Middle frontal gyrus (tissue), 1 donor: Measurements from ENCODE around the gene ERBB2.
"Not testable (repeated sequence)": the region's sequence is repeated elsewhere in the genome, so short reads cannot be mapped to it uniquely, and the experiment has no call there.

Experiments
- DNase-seq: peaks from one replicate; pipeline ENCODE4 v3.0.0-alpha.2; 2015; ENCODE audit warnings: low spot score; ENCODE audit errors: extremely low spot score

The ERBB2 gene

DNA sequence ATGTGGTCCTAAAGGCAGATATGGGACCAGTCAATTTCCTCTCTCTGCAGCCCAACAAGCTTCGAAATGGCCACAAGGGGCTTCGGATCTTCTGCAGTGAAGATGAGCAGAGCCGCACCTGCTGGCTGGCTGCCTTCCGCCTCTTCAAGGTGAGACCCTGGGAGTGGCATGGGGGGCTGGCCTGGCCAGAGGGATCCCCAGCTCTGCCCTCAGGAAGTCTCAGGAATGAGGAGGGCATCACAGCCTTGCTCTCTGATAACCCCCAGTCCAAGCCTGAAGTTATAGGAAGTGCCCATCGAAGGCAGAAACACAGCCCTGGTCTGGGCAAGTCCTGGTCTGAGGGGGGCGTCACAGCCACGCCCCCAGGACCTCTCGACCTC lies 45.0 kb downstream of the ERBB2 start:
- no peak for DNase-seq

DNA sequence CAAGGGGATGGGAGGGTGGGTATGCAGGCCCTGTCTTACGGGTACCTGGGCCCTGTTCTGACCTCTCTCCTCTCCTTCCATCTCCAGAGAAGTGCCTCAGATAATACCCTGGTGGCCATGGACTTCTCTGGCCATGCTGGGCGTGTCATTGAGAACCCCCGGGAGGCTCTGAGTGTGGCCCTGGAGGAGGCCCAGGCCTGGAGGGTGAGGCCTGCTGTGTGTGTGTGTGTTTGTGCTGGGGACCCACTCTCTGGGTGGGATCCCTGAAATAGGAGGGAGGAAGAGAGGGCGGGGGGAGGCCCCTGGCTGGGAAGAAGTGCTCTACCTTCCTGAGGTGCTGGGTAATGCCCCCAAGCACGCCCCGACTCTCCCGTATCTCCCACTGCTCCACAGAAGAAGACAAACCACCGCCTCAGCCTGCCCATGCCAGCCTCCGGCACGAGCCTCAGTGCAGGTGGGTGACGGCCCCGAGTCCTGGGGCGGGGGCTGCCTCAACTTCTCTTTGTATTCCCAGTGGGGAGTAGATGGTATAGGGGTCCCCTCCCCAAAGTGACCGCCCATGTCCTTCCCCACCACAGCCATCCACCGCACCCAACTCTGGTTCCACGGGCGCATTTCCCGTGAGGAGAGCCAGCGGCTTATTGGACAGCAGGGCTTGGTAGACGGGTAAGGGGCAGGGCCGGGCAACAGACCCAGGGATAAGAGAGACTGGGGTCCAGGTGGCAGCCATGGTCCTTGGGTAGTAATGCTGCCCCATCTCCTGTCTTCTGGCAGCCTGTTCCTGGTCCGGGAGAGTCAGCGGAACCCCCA lies 45.7 kb downstream of the ERBB2 start:
- DNase-seq: no peak

DNA sequence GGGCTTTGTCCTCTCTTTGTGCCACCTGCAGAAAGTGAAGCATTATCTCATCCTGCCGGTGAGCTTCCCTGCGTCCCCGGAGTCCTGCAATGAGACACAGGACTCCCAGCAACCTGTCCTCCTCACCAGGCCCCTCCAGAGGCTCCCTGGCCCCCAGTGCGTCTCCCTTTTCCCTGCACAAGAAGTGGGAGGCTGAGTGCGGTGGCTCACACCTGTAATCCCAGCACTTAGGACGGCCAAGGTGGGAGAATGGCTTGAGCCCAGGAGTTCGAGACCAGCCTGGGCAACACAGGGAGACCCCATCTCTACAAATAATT lies 46.2 kb downstream of the ERBB2 start:
- no peak for DNase-seq

DNA sequence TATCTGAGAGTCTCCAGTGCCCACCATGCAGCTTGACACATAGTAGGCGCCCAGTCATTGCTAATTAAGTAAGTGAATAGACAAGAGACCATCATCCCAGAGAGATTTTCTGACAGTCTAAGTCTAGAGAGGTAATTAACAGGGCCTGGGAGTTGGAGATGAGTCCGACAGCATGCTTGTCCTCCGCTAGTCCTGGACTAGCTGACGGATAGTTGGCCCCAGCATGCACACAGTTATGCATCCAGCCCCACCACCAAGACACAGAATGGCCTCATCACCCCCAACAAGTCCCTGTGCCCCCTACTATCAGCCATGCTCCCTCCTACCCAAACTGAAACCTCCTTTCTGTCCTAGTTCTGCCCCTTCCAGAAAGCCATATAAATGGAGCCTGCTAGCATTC lies 47.9 kb downstream of the ERBB2 start:
- no peak for DNase-seq

DNA sequence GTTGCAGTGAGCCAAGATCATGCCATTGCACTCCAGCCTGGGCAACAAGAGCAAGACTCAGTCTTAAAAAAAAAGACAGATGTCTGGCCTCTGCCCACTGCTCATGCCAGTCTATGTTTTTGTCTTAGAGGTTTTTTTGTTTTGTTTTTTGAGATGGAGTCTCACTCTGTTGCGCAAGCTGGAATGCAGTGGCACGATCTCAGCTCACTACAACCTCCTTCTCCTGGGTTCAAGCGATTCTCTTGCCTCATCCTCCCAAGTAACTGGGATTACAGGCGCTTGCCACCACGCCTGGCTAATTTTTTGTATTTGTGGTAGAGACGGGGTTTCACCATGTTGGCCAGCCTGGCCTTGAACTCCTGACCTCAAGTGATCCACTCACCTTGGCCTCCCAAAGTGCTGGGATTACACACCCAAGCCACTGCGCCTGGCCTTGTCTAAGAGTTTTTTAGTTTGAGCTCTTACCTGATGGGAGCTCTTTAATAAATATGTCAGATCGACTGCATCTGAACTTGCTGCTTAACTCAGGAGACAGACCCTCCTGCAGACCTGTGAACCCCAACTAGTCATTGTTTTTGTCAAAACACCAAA lies 48.7 kb downstream of the ERBB2 start:
- DNase-seq: not testable (repeated sequence)

DNA sequence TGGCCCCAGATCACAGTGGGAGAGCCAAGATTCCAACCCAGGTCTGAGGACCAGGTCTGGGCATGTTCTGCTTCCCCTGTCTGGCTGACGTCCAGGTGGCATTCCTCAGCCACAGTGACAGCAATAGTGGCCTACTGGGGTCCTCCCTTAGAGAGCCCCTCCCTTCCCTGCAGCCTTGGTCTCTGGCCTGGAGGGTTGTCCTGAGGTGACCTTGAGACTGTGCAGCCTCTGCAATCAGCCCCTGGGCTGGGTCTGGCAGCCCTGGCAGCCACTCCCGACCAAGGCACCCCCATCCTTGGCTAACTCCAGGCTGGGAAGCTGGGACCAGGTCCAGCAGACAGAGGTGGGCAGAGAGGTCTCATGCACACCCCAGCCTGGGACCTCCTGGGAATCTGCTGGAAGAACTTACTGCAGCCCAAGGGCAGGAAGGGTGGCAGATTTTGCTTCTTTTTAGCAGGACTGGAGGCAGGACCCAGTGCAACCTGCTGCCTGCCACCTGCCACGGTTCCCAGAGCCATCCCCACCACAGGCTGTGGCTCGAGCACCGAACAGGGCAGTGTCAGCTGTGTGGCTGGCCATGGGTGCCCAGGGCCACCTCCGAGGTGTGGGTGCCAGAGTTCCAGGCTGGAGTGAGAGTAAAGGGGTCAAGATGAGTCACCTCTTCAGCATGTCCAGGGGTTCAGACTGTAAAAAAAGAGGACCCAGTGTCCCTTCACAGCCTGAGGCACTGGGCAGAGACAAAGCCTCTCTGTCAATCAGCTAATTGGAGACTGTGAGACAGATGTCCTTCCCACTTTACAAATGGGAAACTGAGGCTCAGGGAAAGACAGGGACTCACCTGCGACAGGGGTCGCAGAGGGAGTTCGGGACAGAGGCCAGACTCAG lies 50.5 kb downstream of the ERBB2 start:
- no peak for DNase-seq

DNA sequence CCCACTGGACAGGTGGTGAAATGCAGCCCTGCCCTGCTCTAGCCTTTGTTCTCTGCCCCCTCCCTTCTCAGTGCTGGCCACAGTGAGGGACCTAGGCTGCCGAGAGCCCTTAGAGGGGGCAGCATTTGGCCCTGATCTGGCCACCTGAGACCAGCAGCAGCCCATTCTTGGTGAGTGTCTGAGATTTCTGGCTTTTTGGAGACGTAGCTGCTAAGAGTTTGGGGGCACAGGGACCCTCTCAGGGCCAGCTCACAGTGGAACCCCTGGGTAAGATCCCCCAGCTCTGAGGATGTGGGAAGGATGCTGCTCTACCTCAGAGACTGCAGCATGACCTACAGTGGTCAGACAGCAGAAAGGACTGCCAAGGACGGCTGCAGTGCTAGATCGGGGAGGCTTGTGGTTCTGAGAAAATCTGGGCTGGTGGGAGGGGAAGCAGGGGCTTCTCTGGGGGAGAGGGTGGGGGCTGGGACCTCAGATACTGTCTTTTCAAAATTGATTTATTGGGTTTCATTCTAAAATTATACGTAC lies 51.2 kb downstream of the ERBB2 start:
- no peak for DNase-seq

DNA sequence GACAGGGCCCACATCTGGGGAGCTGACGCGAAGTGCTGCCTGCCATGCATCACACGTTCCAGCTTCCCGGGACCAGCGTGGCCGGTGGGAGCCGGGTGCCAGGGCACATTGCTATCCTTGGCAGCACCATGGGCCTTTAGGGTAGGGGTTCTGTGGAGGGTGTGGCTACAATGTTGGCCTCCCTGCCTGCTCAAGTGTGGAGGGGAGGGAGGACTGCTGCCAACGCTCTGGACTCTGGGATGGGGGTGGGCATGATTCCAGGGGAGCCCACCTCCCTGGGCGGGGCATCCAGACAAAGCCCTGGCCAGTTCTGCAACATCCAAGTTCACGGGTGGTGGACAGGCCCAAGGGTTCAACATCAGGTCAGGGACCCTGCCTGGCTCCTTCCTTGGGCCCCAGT lies 51.8 kb downstream of the ERBB2 start:
- no peak for DNase-seq

DNA sequence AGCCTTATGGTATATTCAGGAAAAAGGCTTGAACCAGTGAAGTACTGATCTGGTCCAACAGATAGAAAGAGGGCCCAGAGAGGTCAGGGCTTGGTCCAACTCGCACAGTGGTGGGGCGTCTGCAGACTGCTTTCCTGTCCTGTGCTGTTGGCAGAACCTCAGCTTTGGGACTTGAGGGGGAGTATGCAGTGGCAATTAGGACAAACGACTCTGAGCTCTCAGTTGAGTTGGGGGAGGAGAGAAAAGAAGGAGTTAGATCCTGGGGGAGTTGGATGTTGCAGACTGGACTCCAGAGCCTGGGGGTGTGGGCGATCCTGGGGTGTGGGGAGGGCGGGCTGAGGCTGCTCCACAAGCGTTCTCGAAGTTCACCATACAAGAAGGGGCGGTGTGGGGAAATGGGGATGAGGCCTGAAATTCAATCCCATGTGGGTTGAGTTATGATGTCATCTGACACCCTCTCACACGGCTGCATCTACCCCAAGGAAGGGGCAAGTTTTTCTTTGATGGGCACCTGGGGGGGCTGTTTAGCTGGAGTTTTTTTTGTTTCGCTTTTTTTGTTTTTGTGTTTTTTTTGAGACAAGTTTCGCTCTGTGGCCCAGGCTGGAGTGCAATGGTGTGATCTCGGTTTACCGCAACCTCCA lies 52.5 kb downstream of the ERBB2 start:
- no peak for DNase-seq

DNA sequence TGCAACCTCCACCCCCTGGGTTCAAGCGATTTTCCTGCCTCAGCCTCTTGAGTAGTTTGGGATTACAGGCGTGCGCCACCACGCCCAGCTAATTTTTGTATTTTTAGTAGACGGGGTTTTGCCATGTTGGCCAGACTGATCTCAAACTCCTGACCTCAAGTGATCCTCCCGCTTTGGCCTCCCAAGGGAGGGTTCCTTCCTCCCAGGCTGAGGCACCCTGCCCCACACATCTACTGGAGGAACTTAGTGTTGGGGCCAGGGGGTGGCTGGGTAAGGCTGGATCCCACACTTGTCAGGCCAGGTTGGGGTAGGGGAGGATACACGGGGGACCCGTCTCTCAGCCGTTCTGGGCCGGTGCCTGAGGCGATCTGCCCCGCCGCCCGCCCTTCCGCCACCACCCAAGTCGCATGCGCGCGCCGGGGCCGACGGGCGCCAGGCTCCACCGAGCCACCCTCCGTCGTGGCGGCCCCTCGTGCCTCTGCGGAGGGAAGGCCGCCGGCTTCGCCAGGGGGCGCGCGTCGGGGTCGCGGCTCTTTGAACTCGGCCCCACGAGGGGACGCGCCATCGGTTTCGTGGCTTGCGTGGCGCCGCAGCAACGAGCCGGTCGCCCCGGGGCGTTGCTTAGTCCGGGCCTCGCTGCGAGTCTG lies 53.8 kb downstream of the ERBB2 start:
- DNase-seq: no peak

DNA sequence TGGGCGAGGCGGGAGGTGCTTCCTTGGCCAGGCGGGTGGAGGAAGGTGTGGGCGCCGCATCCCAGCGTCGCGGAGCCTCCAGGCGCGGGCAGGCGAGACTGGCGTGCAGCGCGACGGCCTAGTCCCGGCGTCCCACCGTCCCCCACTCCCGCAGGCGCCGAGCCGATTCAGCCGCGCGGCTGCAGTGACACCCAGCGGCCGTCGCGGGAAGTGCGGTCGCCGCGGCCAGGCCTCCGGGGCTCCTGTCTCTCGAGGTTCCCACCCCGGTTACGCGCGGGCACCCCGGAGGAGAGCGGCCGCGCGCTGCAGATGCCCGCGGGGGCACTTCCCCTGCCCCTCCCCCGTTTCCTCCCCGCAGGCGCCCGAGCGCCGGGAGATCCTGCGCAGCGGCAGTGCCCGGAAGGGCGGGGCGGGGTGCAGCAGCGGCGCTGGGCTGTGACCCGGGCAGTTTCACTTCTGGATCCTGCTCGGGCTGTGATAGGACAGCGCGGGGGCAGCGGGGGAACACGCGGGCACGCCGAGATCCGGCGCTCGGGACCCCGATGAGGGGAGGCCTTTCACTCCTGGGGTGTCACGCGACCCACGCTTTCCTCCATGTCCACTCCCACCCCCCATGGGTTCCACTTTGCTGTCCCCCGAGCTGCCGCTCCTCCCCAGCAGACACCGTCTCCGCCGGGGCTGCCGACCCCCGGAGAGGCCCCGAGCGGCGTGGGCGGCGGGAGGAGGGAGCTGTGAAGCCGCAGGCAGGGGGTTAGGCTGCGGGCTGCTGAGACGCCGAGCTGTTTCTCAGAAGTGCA lies 54.5 kb downstream of the ERBB2 start:
- peak; percentile 71 for DNase-seq

DNA sequence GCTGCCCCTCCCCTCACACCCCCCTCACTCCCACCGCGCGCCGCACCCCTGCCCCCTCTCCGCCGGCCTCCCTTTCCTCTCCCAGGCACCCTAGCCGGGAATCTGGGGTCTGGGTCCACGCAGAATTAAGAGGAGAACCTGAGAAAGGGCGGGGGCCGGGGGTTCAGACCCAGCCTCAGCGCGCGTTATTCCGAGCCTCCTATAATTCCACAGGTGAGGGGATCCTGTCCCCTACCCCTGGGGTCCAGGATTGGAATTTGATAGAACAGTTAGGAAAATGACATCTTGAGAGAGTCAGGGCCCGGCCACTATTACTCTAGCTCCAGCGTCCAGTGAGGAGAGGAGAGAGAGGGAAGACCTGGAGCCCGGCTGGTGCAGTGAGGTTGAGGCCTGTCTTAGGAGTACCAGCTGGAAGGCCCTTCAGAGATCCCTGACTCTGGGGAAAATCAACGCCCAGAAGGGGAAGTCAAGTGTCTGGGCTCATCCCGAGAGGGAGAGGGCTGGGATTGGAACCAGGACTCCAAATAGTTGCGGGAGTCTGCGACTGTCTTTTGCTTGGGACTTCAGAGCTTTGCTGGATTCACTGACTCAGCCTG lies 55.2 kb downstream of the ERBB2 start:
- no peak for DNase-seq

DNA sequence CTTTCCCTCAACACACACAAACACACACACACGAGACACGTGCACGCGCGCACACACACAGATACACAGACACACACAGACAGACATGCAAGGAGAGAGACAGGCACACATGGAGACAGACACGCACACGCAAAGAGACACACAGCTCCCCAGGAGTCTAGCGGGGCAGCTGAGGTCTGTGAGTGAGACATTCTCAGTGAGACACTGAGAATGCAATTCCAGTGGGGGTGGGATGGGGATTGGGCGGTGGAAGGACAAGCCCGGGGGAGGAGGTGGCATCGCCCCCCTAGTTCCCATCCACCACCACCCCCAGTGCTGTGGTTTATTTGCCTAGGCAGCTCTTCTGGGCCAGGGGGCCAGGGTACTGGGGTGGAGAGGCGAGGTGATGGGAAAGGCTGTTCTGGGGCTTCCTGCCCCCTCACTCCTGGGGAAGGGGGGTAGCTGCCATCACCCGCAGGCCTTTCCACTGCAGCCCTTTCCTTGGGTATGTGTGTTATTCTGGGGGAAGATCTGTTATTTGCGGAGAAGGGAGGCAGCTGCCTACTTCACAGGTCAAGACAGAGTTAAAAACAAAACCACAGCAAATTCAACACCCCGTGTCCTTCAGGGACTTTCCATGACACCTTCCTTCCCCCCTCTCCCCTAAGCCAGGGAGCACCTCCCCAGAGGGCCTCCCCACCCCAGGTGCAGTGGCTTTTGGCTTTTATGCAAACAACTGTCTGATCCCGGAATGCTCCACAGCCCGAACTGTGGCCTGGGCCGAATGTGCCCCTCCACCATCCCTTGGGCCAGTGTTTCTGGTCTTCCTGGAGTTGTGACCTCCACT lies 55.9 kb downstream of the ERBB2 start:
- DNase-seq: no peak

DNA sequence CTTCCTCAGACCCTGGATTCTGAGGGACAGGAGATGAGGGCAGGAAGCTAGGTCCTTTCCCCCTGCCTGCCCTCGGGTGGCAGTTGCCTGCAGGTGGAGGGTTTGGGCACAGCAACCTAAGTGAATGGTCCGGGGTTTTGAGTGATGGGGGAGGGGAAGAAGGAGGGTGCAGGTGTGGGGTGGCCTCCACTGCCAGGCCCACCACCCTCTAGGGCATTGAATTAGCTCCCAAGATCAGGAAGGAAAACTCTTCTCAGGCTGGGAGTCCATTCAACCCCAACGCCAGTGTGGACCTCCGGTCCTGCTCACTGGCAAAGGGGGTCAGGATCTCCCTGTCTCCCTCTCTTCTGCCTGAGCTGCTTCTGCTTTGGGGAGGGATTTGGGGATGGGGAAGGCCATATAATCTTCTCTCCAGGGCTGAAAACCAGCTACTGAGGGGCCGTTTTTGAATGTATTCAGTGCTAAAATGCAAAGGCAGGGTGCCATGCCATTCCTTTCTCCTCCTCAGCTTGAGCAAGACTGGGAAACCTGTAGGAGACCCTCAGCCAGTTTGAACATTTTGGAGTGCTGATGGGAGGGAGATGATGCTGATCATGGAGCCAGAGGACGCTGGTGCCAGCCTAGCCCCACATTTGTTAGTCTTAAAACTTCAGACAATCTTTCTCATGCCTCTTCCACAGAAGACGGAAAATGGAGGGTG lies 56.7 kb downstream of the ERBB2 start:
- DNase-seq: no peak

DNA sequence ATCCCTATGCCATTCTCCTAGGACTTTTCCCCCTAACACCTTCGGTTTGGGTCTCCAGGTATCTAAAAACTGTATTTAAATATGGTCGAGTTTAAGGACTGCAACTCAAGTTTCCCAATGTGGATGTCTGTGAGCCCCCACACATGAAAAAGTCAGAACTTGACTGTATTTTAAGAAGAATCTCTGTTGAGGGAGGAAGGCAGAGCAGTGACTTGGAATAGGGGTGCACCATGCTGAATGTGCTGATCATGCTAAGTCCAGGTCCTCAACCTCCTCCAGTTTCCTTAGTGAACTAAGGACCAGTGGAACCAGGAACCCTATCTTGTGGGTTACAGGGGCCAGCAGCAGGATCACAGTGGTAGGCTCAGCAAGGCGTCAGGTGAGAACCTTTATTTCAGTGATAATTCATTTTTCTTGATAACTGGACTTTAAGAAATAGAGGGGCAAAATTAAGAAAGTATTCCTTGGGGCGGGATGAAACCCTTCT lies 57.4 kb downstream of the ERBB2 start:
- DNase-seq: no peak

DNA sequence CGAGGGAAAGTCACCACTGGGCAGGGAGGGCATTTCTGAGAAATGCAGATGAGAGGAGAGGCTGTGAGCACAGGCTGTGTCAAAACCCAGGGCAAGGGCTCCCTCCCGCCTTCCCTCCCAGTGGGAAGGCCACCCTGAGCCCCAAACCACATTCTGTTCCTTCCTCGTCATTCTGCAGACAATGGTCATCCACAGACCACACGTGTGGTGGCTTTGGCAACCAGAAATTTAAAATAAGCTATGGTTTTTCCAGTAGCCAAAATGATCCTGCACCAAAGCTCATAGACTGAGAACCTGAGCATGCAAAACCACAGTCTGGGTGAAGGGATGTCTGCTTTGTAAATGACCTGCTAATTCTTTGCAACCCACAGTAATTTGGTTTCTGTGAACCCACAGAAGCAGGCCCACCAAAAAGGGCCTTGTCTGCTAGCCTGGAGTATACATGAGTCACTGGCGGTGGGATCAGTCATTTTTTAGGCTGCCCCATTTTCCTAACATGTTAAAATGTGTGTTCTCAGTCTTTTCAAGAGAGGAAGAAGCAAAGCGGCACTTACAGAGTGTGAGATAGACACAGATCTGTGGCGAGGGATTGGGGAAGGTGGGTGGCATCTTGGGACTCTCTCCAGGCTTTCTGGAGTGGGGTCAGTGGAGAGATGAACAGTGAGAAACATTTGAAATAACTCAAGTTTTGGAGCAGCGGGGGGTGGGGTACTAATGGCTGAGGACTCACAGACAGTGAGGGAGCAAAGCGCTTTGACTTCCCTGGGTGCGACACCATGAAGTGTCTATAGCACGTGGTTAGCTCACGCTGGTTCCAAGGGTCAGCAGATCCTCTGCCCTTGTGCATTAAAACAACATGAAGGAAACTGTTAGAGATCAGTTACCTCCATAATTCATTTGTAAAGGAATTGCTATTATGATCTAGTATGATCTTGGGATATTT lies 58.3 kb downstream of the ERBB2 start:
- no peak for DNase-seq

DNA sequence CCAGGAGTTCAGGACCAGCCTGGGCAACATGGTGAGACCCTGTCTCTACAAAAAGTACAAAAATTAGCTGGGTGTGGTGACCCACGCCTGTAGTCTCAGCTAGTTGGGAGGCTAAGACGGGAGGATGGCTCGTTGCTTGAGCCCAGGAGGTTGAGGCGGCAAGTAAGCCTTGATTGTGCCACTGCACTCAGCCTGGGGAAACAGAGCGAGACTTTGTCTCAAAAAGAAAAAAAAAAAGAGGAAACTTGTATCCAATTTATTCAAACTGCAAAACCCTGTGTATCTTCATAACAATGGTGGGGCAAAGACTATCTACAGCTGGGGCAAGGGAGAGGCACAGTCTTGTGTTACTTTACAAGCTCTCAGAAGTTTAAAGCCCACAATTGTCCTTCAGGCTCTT lies 59.3 kb downstream of the ERBB2 start:
- no peak for DNase-seq
